BLaER1 (cell line): Measurements from ENCODE around the gene TBC1D16.
A peak's percentile ranks its signal among the peaks of the same experiment; 100 is the strongest.
"Not testable (repeated sequence)": the region's sequence is repeated elsewhere in the genome, so short reads cannot be mapped to it uniquely, and the experiment has no call there.

Experiments used
- H3K27ac ChIP-seq: shearing (Covaris generic); formaldehyde crosslinking; 2 replicates; pipeline ENCODE4 v1.8.1; 2022
- H3K27me3 ChIP-seq: shearing (Covaris generic); formaldehyde crosslinking; 2 replicates; pipeline ENCODE4 v1.8.1; 2022
- H3K36me3 ChIP-seq: shearing (Covaris generic); formaldehyde crosslinking; 2 replicates; pipeline ENCODE4 v1.8.1; 2022
- H3K4me1 ChIP-seq: shearing (Covaris generic); formaldehyde crosslinking; 2 replicates; pipeline ENCODE4 v1.8.1; 2022
- H3K4me2 ChIP-seq: shearing (Covaris generic); formaldehyde crosslinking; 2 replicates; pipeline ENCODE4 v1.8.1; 2022
- H3K4me3 ChIP-seq: shearing (Covaris generic); formaldehyde crosslinking; 2 replicates; pipeline ENCODE4 v1.8.1; 2022
- H3K9ac ChIP-seq: shearing (Covaris generic); formaldehyde crosslinking; 2 replicates; pipeline ENCODE4 v1.8.1; 2022
- H3K9me3 ChIP-seq: shearing (Covaris generic); formaldehyde crosslinking; 2 replicates; pipeline ENCODE4 v1.8.1; 2022
- H4K20me1 ChIP-seq: shearing (Covaris generic); formaldehyde crosslinking; 2 replicates; pipeline ENCODE4 v1.8.1; 2022
- Cebpa-rat ChIP-seq: shearing (Covaris generic); IDR thresholded peaks from 2 replicates; pipeline ENCODE4 v1.8.1; 2022

TBC1D16 gene

GRCh38 chr17:79897243-79898063 lies 138.2 kb downstream of the TBC1D16 start:
- H3K9me3 ChIP-seq, result peaks cover 12% of the 10 kb centered on the region
- no peaks in the 10 kb centered on the region for H3K27me3 ChIP-seq
- H3K4me1 ChIP-seq, result peaks cover 10% of the 10 kb centered on the region
- TF ChIP-seq Cebpa-rat, result peak; percentile 44; the same call in 1 of the 2 replicates
- H3K27ac ChIP-seq, result no peak overlapping the region
- H3K9ac ChIP-seq, result no peak overlapping the region
- H4K20me1 ChIP-seq, result no peaks in the 10 kb centered on the region
- H3K4me2 ChIP-seq, result no peak overlapping the region
- no peaks in the 10 kb centered on the region for H3K36me3 ChIP-seq
- H3K4me3 ChIP-seq, result no peak overlapping the region

DNA sequence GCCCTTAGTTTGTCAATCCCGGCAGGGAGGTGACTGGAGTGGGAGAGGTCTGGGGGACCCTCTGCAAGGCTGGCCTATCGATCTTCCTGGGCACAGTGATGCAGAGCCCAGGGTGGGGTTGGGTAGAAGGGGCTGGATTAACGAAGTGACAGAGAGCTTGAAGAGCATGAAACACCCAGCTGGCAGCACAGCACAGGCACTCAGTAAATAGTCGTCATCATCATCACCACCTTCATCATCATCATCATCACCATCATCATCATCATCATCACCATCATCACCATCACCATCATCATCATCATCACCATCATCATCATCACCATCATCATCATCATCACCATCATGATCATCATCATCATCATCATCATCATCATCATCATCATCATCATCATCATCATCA lies 142.2 kb downstream of the TBC1D16 start:
- Histone ChIP-seq H3K4me1 (peaks cover 15% of the 10 kb centered on the region), H3K4me2 (peak overlapping the region; percentile 66)
- not testable (repeated sequence) for H3K9me3 ChIP-seq, H3K27me3 ChIP-seq, H3K36me3 ChIP-seq, H4K20me1 ChIP-seq, H3K4me3 ChIP-seq, H3K9ac ChIP-seq, H3K27ac ChIP-seq

DNA sequence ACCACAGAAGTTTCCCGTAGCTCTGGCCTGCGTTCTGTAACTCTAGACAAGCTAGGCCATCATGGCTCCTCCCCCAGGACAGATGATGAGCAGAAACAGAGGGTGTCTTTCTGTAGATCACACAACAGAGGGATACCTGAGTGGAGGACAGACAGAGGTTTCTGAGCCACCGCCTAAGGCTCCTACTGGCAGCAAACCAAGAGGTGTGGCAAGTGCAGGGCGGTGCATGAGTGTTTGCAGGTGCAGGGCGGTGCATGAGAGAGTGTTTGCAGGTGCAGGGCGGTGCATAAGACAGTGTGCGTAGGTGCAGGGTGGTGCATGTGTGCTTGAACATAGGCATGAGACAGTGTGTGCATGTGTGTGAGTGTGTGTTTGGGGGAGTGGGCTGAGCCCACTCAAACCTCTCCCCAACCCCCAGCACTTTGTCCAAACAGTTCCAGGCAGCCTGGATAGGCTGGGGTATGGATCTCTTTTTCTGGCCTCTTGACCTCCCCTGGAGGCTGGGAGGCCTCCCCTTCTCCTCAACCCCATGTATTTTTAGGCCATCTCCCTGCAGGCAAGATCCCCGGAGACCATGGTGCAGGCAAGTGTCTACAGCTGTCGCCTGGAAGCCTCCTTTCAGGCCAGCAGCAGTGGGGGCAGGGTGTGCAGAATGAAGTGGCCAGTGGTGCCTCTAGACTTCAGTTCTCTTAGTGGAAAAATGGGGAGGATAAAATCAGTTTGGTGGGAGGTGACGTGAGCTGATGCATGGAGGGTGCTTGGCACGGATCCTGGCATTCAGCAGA lies 143.0 kb downstream of the TBC1D16 start:
- H3K27me3 ChIP-seq, result no peaks in the 10 kb centered on the region
- no peak for TF ChIP-seq Cebpa-rat
- no peaks in the 10 kb centered on the region for H4K20me1 ChIP-seq
- H3K9me3 ChIP-seq, result no peaks in the 10 kb centered on the region
- H3K27ac ChIP-seq, result no peak overlapping the region
- peak overlapping the region; percentile 66 for H3K4me2 ChIP-seq
- peaks cover 20% of the 10 kb centered on the region for H3K4me1 ChIP-seq
- no peak overlapping the region for H3K9ac ChIP-seq
- no peak overlapping the region for H3K4me3 ChIP-seq
- H3K36me3 ChIP-seq, result no peaks in the 10 kb centered on the region

DNA sequence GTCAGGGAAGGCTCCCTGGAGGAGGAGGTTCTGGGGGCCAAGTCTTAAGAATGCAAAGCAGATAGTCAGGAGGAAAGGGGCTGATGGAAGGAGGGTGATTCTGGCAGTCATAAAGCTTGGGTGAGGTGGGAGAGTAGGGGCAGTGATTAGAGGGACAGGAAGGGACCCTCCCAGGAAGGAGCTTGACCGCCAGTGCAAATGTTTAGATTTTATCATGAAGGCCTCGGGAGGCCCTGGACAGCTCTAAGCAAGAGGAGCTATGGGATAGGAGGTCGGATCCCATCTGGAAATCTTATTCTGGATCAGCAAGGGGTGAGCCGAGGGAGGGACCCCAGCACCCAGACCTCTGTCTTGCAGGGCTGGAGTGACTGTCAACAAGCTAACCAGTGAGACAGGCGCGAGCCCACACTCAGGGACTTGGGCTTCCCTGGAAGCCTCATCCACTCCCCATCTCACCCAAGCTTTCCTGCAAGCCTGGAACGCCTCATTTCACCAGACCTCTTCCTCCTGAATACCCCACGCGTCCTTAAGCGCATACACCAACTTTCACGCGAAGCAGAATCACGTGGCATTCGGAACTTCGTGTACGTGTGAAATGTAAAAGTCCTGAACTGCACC lies 144.4 kb downstream of the TBC1D16 start:
- Histone ChIP-seq H3K4me2 (no peak overlapping the region), H3K36me3 (no peaks in the 10 kb centered on the region), H3K4me1 (peaks cover 20% of the 10 kb centered on the region), H3K9ac (no peak overlapping the region), H3K27me3 (no peaks in the 10 kb centered on the region), H4K20me1 (no peaks in the 10 kb centered on the region), H3K9me3 (no peaks in the 10 kb centered on the region), H3K4me3 (no peak overlapping the region), H3K27ac (no peak overlapping the region)
- no peak for TF ChIP-seq Cebpa-rat

DNA sequence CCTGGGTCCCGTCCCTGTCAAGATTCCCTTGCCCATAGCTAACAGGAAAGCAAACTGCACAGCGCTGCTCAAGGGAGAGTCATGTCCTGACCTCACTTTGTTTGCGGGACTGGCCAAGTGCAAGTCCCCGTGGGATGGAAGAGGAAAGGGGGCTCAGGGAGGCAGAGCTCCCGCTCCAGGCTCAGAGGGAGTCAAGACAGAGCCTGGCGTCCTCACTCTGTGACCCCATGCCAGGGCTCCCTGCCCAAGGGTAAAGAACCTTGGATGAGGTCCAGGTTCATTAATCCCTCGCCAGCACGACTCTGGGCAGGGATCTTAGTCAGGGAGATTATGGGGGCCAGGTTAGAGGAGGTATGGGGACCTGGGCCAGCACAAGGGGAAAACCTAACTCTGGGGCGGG lies 145.0 kb downstream of the TBC1D16 start:
- Histone ChIP-seq H4K20me1 (no peaks in the 10 kb centered on the region), H3K36me3 (no peaks in the 10 kb centered on the region), H3K27me3 (no peaks in the 10 kb centered on the region), H3K9me3 (no peaks in the 10 kb centered on the region), H3K4me1 (peaks cover 20% of the 10 kb centered on the region), H3K9ac (no peak overlapping the region), H3K4me3 (no peak overlapping the region), H3K27ac (no peak overlapping the region), H3K4me2 (no peak overlapping the region)
- TF ChIP-seq Cebpa-rat, result no peak

GRCh38 chr17:79888811-79889634 lies 146.6 kb downstream of the TBC1D16 start:
- H3K27ac ChIP-seq, result no peak overlapping the region
- no peaks in the 10 kb centered on the region for H4K20me1 ChIP-seq
- H3K27me3 ChIP-seq, result no peaks in the 10 kb centered on the region
- no peaks in the 10 kb centered on the region for H3K36me3 ChIP-seq
- no peaks in the 10 kb centered on the region for H3K9me3 ChIP-seq
- no peak overlapping the region for H3K9ac ChIP-seq
- no peak overlapping the region for H3K4me2 ChIP-seq
- H3K4me1 ChIP-seq, result peaks cover 20% of the 10 kb centered on the region
- TF ChIP-seq Cebpa-rat, result no peak
- no peak overlapping the region for H3K4me3 ChIP-seq

GRCh38 chr17:79888009-79888540 lies 147.6 kb downstream of the TBC1D16 start:
- no peaks in the 10 kb centered on the region for H3K9me3 ChIP-seq
- H4K20me1 ChIP-seq, result no peaks in the 10 kb centered on the region
- H3K36me3 ChIP-seq, result no peaks in the 10 kb centered on the region
- no peak overlapping the region for H3K27ac ChIP-seq
- no peak for TF ChIP-seq Cebpa-rat
- H3K4me3 ChIP-seq, result no peak overlapping the region
- H3K27me3 ChIP-seq, result no peaks in the 10 kb centered on the region
- H3K4me1 ChIP-seq, result peaks cover 16% of the 10 kb centered on the region
- H3K4me2 ChIP-seq, result no peak overlapping the region
- H3K9ac ChIP-seq, result no peak overlapping the region

- TF ChIP-seq Cebpa-rat, result no peak
- Histone ChIP-seq H3K4me3 (no peak overlapping the region), H3K9me3 (no peaks in the 10 kb centered on the region), H3K36me3 (no peaks in the 10 kb centered on the region), H3K9ac (no peak overlapping the region), H3K4me2 (no peak overlapping the region), H3K27me3 (no peaks in the 10 kb centered on the region), H3K27ac (no peak overlapping the region), H4K20me1 (no peaks in the 10 kb centered on the region), H3K4me1 (peaks cover 10% of the 10 kb centered on the region)
These were observed 148.2 kb downstream of the TBC1D16 start for GRCh38 chr17:79887451-79887991.

DNA sequence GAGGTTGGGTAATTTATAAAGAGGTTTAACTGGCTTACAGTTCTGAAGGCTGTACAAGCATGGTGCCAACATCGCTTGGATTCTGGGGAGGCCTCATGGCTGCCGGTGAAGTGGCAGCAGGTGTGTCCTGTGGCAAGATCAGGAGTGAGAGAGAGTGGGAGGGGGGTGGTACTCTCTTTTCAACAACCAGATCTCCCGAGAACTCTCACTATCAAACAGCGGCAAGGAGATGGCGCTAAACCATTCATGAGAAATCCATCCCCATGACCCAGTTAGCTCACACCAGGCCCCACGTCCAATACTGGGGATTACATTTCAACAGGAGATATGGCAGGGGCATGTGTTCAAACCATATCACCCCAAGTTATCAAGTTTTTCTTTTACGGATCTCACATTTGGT lies 152.5 kb downstream of the TBC1D16 start:
- Histone ChIP-seq H3K36me3 (no peaks in the 10 kb centered on the region), H3K4me3 (no peak overlapping the region)
- no peak for TF ChIP-seq Cebpa-rat

More for the DNA sequence above, 152.5 kb downstream of the TBC1D16 start:
- H3K4me2 ChIP-seq, result no peak overlapping the region
- H3K4me1 ChIP-seq, result 0 out of 2 replicates have a peak, but pooled peaks cover 3% of the 10 kb centered on the region
- H3K27me3 ChIP-seq, result no peaks in the 10 kb centered on the region
- H3K27ac ChIP-seq, result no peak overlapping the region
- no peaks in the 10 kb centered on the region for H3K9me3 ChIP-seq
- no peak overlapping the region for H3K9ac ChIP-seq
- H4K20me1 ChIP-seq, result no peaks in the 10 kb centered on the region
